T-cell (primary cell): ENCODE data around the gene MEOX1. TPM values are rescaled to one million over a fixed set of nuclear protein-coding genes. Genes with fewer than 3 reads are reported as not detected.

ENCODE experiments used
- ATAC-seq, 4 experiments: fragments of 200-7000 bp in 3 of 4; fragments of 150-1000 bp in 1 of 4; cut with Tn5 transposase; replicated peaks in 1 of 4; 1 replicate in 3 of 4; 2 replicates in 1 of 4; pipeline ENCODE4 v1.10.0; 2021; ENCODE audit warnings: moderate library complexity in 3 of 4, mild to moderate bottlenecking in 2 of 4, moderate number of reproducible peaks in 1 of 4
- CTCF ChIA-PET, 2 donors: fragments of 300-600 bp; sonication (Branson Sonifier 250); formaldehyde crosslinking; loops; one replicate each; lab custom pipeline; 2022; ENCODE audit warnings: antibody characterized with exemption in 2 of 2; lab: Charles Lee
- POLR2A ChIA-PET, 2 donors: fragments of 300-600 bp; sonication (Branson Sonifier 250); formaldehyde crosslinking; loops; one replicate each; lab custom pipeline; 2022; ENCODE audit warnings: antibody characterized with exemption in 2 of 2; lab: Charles Lee
- DNase-seq, 35 experiments: peaks; one replicate each; pipeline versions ENCODE4 v3.0.0 to v3.0.0-alpha.2; 2013 to 2023
- H3K27ac ChIP-seq: one replicate; pipeline ENCODE4 v1.5.1; 2013; ENCODE audit warnings: low read length
- H3K27me3 ChIP-seq, 2 experiments: replicated peaks in 1 of 2; 1 replicate in 1 of 2; 2 replicates in 1 of 2; pipeline versions ENCODE4 v1.6.1 to v1.7.0; 2013; ENCODE audit warnings: low read length in 1 of 2, mixed read lengths in 1 of 2; ENCODE audit not compliant: control insufficient read depth in 2 of 2, insufficient read depth in 2 of 2; ENCODE audit errors: extremely low read depth in 1 of 2
- H3K36me3 ChIP-seq, 2 donors: 1 replicate in 1 of 2; 2 replicates in 1 of 2; pipeline versions ENCODE4 v1.6.1 to v1.7.0; 2013; ENCODE audit warnings: low read length in 1 of 2; ENCODE audit not compliant: control insufficient read depth in 2 of 2, insufficient read depth in 1 of 2; ENCODE audit errors: extremely low read depth in 1 of 2
- H3K4me1 ChIP-seq, 2 experiments: 1 replicate in 1 of 2; 2 replicates in 1 of 2; pipeline versions ENCODE4 v1.6.1 to v1.7.0; 2013; ENCODE audit warnings: low read length in 2 of 2, mixed read lengths in 1 of 2; ENCODE audit not compliant: insufficient read depth in 2 of 2, control insufficient read depth in 1 of 2; ENCODE audit errors: extremely low read depth in 1 of 2
- H3K4me3 ChIP-seq, 2 donors: 1 replicate in 1 of 2; 2 replicates in 1 of 2; pipeline versions ENCODE4 v1.5.1 to v1.7.0; 2013; ENCODE audit warnings: mild to moderate bottlenecking in 2 of 2, low read length in 1 of 2, moderate library complexity in 1 of 2; ENCODE audit not compliant: control insufficient read depth in 1 of 2; ENCODE audit errors: extremely low read depth in 1 of 2
- H3K9me3 ChIP-seq: 2 replicates; pipeline ENCODE4 v1.7.0; 2013
- H3K27ac Mint-ChIP-seq, 2 donors: one replicate each; pipeline ENCODE4 v1.8.0; 2020 to 2021; ENCODE audit warnings: mild to moderate bottlenecking in 2 of 2, mixed read lengths in 2 of 2
- H3K27me3 Mint-ChIP-seq, 2 donors: one replicate each; pipeline ENCODE4 v1.8.0; 2021 to 2022; ENCODE audit warnings: mixed read lengths in 2 of 2
- H3K36me3 Mint-ChIP-seq: one replicate; pipeline ENCODE4 v1.8.0; 2021; ENCODE audit warnings: mixed read lengths
- H3K4me1 Mint-ChIP-seq, 3 donors: one replicate each; pipeline ENCODE4 v1.8.0; 2020 to 2022; ENCODE audit warnings: mixed read lengths in 3 of 3, mild to moderate bottlenecking in 1 of 3
- H3K4me3 Mint-ChIP-seq, 3 donors: one replicate each; pipeline ENCODE4 v1.8.0; 2020 to 2022; ENCODE audit warnings: mild to moderate bottlenecking in 3 of 3, mixed read lengths in 3 of 3, moderate library complexity in 3 of 3
- H3K9me3 Mint-ChIP-seq, 3 donors: one replicate each; pipeline ENCODE4 v1.8.0; 2020 to 2022; ENCODE audit warnings: mixed read lengths in 3 of 3
- WGBS: methylation state at CpG from one replicate; pipeline ENCODE4 v1.1.5; 2013; ENCODE audit warnings: missing lambda C conversion rate; ENCODE audit not compliant: insufficient coverage; 5-methylcytosine and 5-hydroxymethylcytosine counted together
- total RNA-seq, 35 experiments: library from RNA in 6 of 35; stranded (reverse) in 6 of 35; fragments of 120-200 nt in 1 of 35; gene quantifications; one replicate each; pipeline versions ENCODE4 v1.2.1 to v1.2.4 and lab custom pipeline; 2013 to 2026

MEOX1 gene
- total RNA-seq, 5 donors from 2014 or later (not counting 1 experiment from before 2014, with no cell fraction given), result 2.9 to 5.5 (median 3.6) TPM

- H3K27ac Mint-ChIP-seq, result peak overlapping the region; percentile 16 to 59
- peaks cover 0 to 5% of the 10 kb centered on the region in 2 donors for H3K27me3 Mint-ChIP-seq
- 98% methylated on average over 6 of the region's 9 CpGs for WGBS
- peaks cover 38 to 71% (median 52%) of the 10 kb centered on the region in 3 donors for H3K4me1 Mint-ChIP-seq
- H3K36me3 Mint-ChIP-seq, result no peaks in the 10 kb centered on the region
- H3K4me3 Mint-ChIP-seq, result no peak overlapping the region
- CTCF ChIA-PET, result interaction anchor here (0.7 to 0.9 kb wide), 2 partner anchors 14 to 157 kb away, joined by 3 read pairs; no protein-coding TSS in a partner anchor
- Histone ChIP-seq H3K27ac (no peak overlapping the region), H3K4me3 (no peak overlapping the region), H3K36me3 (no peaks in the 10 kb centered on the region), H3K4me1 (peaks cover 26 to 64% of the 10 kb centered on the region in 2 experiments), H3K9me3 (no peaks in the 10 kb centered on the region), H3K27me3 (peaks cover 0 to 29% of the 10 kb centered on the region in 2 experiments)
- DNase-seq (no peak), ATAC-seq (no peak)
- POLR2A ChIA-PET, result no interaction called here
- H3K9me3 Mint-ChIP-seq, result no peaks in the 10 kb centered on the region
Observed at GRCh38 chr17:43658900-43659299, 2.8 kb downstream of the MEOX1 start.

GRCh38 chr17:43655693-43656255 lies 5.9 kb downstream of the MEOX1 start:
- Histone ChIP-seq H3K4me1 (peaks cover 9 to 39% of the 10 kb centered on the region in 2 experiments), H3K4me3 (no peak overlapping the region), H3K27me3 (peaks cover 0 to 15% of the 10 kb centered on the region in 2 experiments), H3K9me3 (no peaks in the 10 kb centered on the region), H3K36me3 (no peaks in the 10 kb centered on the region), H3K27ac (peak overlapping the region; percentile 47)
- H3K27ac Mint-ChIP-seq, result peak overlapping the region; percentile 85 to 93
- peak overlapping the region; percentile 17 to 63 (median 40) for H3K4me3 Mint-ChIP-seq
- DNase-seq (no peak), ATAC-seq (peak; percentile 22 to 37 (median 27))
- no peaks in the 10 kb centered on the region for H3K36me3 Mint-ChIP-seq
- whole genome bisulfite sequencing, result no CpG with 5 or more reads among the region's 5 CpGs
- no peaks in the 10 kb centered on the region for H3K9me3 Mint-ChIP-seq
- peaks cover 21 to 54% (median 37%) of the 10 kb centered on the region in 3 donors for H3K4me1 Mint-ChIP-seq
- H3K27me3 Mint-ChIP-seq, result peaks cover 0 to 2% of the 10 kb centered on the region in 2 donors
- ChIA-PET POLR2A (no interaction called here), CTCF (interaction anchor here in 1 of 2 donors (0.9 to 1.1 kb wide), 2 partner anchors 18 to 80 kb away, joined by 3 read pairs; no protein-coding TSS in a partner anchor)

GRCh38 chr17:43652124-43652480 lies 9.6 kb downstream of the MEOX1 start:
- Histone ChIP-seq H3K27ac (no peak overlapping the region), H3K27me3 (peaks cover 0 to 9% of the 10 kb centered on the region in 2 experiments), H3K4me1 (peaks cover 4 to 13% of the 10 kb centered on the region in 2 experiments), H3K9me3 (no peaks in the 10 kb centered on the region), H3K36me3 (no peaks in the 10 kb centered on the region), H3K4me3 (no peak overlapping the region)
- no peaks in the 10 kb centered on the region for H3K9me3 Mint-ChIP-seq
- no peak for ATAC-seq
- ChIA-PET POLR2A (no interaction called here), CTCF (interaction anchor here in 1 of 2 donors (1.9 kb wide), 1 partner anchor 21 kb away, joined by 6 read pairs; no protein-coding TSS in a partner anchor)
- 93% methylated on average over 2 of the region's 6 CpGs for WGBS
- peaks cover 16 to 40% (median 21%) of the 10 kb centered on the region in 3 donors for H3K4me1 Mint-ChIP-seq
- H3K27ac Mint-ChIP-seq, result no peak overlapping the region
- H3K36me3 Mint-ChIP-seq, result no peaks in the 10 kb centered on the region
- no peak overlapping the region for H3K4me3 Mint-ChIP-seq
- H3K27me3 Mint-ChIP-seq, result peaks cover 11 to 14% of the 10 kb centered on the region in 2 donors
- no peak for DNase-seq

GRCh38 chr17:43650471-43650870 lies 11.3 kb downstream of the MEOX1 start:
- H3K4me1 Mint-ChIP-seq, result peaks cover 0 to 31% (median 13%) of the 10 kb centered on the region in 3 donors
- CTCF ChIA-PET, result no interaction called here
- no peak overlapping the region for H3K27ac Mint-ChIP-seq
- Histone ChIP-seq H3K27me3 (peaks cover 0 to 20% of the 10 kb centered on the region in 2 experiments), H3K27ac (no peak overlapping the region), H3K9me3 (no peaks in the 10 kb centered on the region), H3K4me3 (no peak overlapping the region), H3K36me3 (no peaks in the 10 kb centered on the region), H3K4me1 (peaks cover 6 to 15% of the 10 kb centered on the region in 2 experiments)
- no peak overlapping the region for H3K4me3 Mint-ChIP-seq
- ATAC-seq, result no peak
- POLR2A ChIA-PET, result no interaction called here
- 94% methylated on average over 8 of the region's 8 CpGs for WGBS
- DNase-seq, result no peak
- no peaks in the 10 kb centered on the region for H3K36me3 Mint-ChIP-seq
- H3K9me3 Mint-ChIP-seq, result no peaks in the 10 kb centered on the region
- H3K27me3 Mint-ChIP-seq, result peaks cover 12 to 22% of the 10 kb centered on the region in 2 donors

GRCh38 chr17:43648916-43649315 lies 12.8 kb downstream of the MEOX1 start:
- Histone ChIP-seq H3K27ac (no peak overlapping the region), H3K36me3 (no peaks in the 10 kb centered on the region), H3K4me1 (peaks cover 5 to 15% of the 10 kb centered on the region in 2 experiments), H3K4me3 (no peak overlapping the region), H3K9me3 (no peaks in the 10 kb centered on the region), H3K27me3 (peaks cover 0 to 21% of the 10 kb centered on the region in 2 experiments)
- 100% methylated on average over 4 of the region's 7 CpGs for WGBS
- H3K27me3 Mint-ChIP-seq, result peaks cover 12 to 27% of the 10 kb centered on the region in 2 donors
- H3K27ac Mint-ChIP-seq, result peak overlapping the region; percentile 0 to 4
- no peak for ATAC-seq
- H3K4me1 Mint-ChIP-seq, result peaks cover 0 to 30% (median 15%) of the 10 kb centered on the region in 3 donors
- H3K36me3 Mint-ChIP-seq, result no peaks in the 10 kb centered on the region
- no peak overlapping the region for H3K4me3 Mint-ChIP-seq
- ChIA-PET CTCF (interaction anchor here in 1 of 2 donors (0.7 kb wide), 1 partner anchor 13 kb away, joined by 3 read pairs; no protein-coding TSS in a partner anchor), POLR2A (interaction anchor here in 1 of 2 donors (0.6 kb wide), 1 partner anchor 1182 kb away, joined by 4 read pairs; no protein-coding TSS in a partner anchor)
- H3K9me3 Mint-ChIP-seq, result no peaks in the 10 kb centered on the region
- DNase-seq, result no peak

GRCh38 chr17:43645765-43646481 lies 15.8 kb downstream of the MEOX1 start:
- Mint-ChIP-seq H3K27ac (peak overlapping the region in 1 of 2 donors; percentile 22), H3K9me3 (no peaks in the 10 kb centered on the region), H3K4me1 (peaks cover 7 to 29% (median 22%) of the 10 kb centered on the region in 3 donors), H3K27me3 (peaks cover 12 to 29% of the 10 kb centered on the region in 2 donors), H3K36me3 (no peaks in the 10 kb centered on the region), H3K4me3 (peak overlapping the region; percentile 25 to 54 (median 51))
- H3K36me3 ChIP-seq, result no peaks in the 10 kb centered on the region
- peaks cover 0 to 23% of the 10 kb centered on the region in 2 experiments for H3K27me3 ChIP-seq
- DNase-seq, result peak in 9 of 35 experiments; percentile 3 to 31 (median 14)
- H3K4me3 ChIP-seq, result peak overlapping the region in 1 of 2 donors; percentile 58
- H3K4me1 ChIP-seq, result peaks cover 11 to 22% of the 10 kb centered on the region in 2 experiments
- ChIA-PET CTCF (no interaction called here), POLR2A (no interaction called here)
- H3K9me3 ChIP-seq, result no peaks in the 10 kb centered on the region
- peak; percentile 60 to 76 (median 62) for ATAC-seq
- H3K27ac ChIP-seq, result no peak overlapping the region
- 7% methylated on average over 72 of the region's 72 CpGs for WGBS
